GM23338 (cell line): Measurements from ENCODE around the gene TEX9. TPM values are rescaled to one million over a fixed set of nuclear protein-coding genes. Genes with fewer than 3 reads are reported as not detected.

Experiments
- ATAC-seq: fragments of 200-7000 bp; cut with Tn5 transposase; 3 replicates; pipeline ENCODE4 v1.9.1; 2020
- DNase-seq: peaks from one replicate; pipeline ENCODE4 v3.0.0-alpha.2; 2015; ENCODE audit warnings: low spot score
- H2AFZ ChIP-seq: fragments of 200-600 bp; sonication (generic); 2 replicates; pipeline ENCODE4 v1.8.0; 2016; ENCODE audit warnings: antibody characterized with exemption, mild to moderate bottlenecking, moderate library complexity
- H3F3A ChIP-seq: fragments of 200-600 bp; sonication (generic); replicated peaks from 2 replicates; pipeline ENCODE4 v1.8.0; 2017; ENCODE audit warnings: antibody characterized with exemption, mixed run types, low read depth
- H3K27ac ChIP-seq: fragments of 200-600 bp; sonication (generic); 2 replicates; pipeline ENCODE4 v1.6.1; 2016; ENCODE audit warnings: low read depth
- H3K27me3 ChIP-seq: fragments of 200-600 bp; sonication (generic); 2 replicates; pipeline ENCODE4 v1.8.0; 2016; ENCODE audit warnings: mild to moderate bottlenecking, mixed run types, moderate library complexity; ENCODE audit not compliant: insufficient read depth
- H3K36me3 ChIP-seq: fragments of 200-600 bp; sonication (generic); 2 replicates; pipeline ENCODE4 v1.8.0; 2016; ENCODE audit warnings: mild to moderate bottlenecking; ENCODE audit not compliant: insufficient read depth
- H3K4me1 ChIP-seq: fragments of 200-600 bp; sonication (generic); 2 replicates; pipeline ENCODE4 v1.8.0; 2016; ENCODE audit warnings: mild to moderate bottlenecking, moderate library complexity; ENCODE audit not compliant: insufficient read depth
- H3K4me2 ChIP-seq: fragments of 200-600 bp; sonication (generic); 2 replicates; pipeline ENCODE4 v1.7.1; 2017; ENCODE audit warnings: mixed run types
- H3K4me3 ChIP-seq: fragments of 200-600 bp; sonication (generic); 2 replicates; pipeline ENCODE4 v1.6.1; 2016; ENCODE audit warnings: mixed run types
- H3K79me2 ChIP-seq: fragments of 200-600 bp; sonication (generic); replicated peaks from 2 replicates; pipeline ENCODE4 v1.8.0; 2017; ENCODE audit warnings: mild to moderate bottlenecking; ENCODE audit not compliant: insufficient read depth
- H3K9me2 ChIP-seq: fragments of 200-600 bp; sonication (generic); 2 replicates; pipeline ENCODE4 v1.8.0; 2017; ENCODE audit not compliant: insufficient read depth
- H4K20me1 ChIP-seq: fragments of 200-600 bp; sonication (generic); replicated peaks from 2 replicates; pipeline ENCODE4 v1.8.0; 2017; ENCODE audit warnings: mild to moderate bottlenecking; ENCODE audit not compliant: insufficient read depth
- H3K27ac Mint-ChIP-seq: 2 replicates; pipeline ENCODE4 v1.8.0; 2020; ENCODE audit warnings: inconsistent platforms, mild to moderate bottlenecking, moderate library complexity, mixed read lengths
- H3K27me3 Mint-ChIP-seq: 3 replicates; pipeline ENCODE4 v1.8.0; 2022; ENCODE audit warnings: low read depth, mild to moderate bottlenecking, moderate library complexity, mixed read lengths, inconsistent platforms; ENCODE audit not compliant: insufficient read depth, poor library complexity
- H3K36me3 Mint-ChIP-seq: 3 replicates; pipeline ENCODE4 v1.8.0; 2021; ENCODE audit warnings: low read depth, mild to moderate bottlenecking, inconsistent platforms, moderate library complexity, mixed read lengths
- H3K4me1 Mint-ChIP-seq: 3 replicates; pipeline ENCODE4 v1.8.0; 2020; ENCODE audit warnings: mild to moderate bottlenecking, inconsistent platforms, mixed read lengths
- H3K4me3 Mint-ChIP-seq: 3 replicates; pipeline ENCODE4 v1.8.0; 2021; ENCODE audit warnings: moderate library complexity, mild to moderate bottlenecking, inconsistent platforms, mixed read lengths
- H3K9me3 Mint-ChIP-seq: 3 replicates; pipeline ENCODE4 v1.8.0; 2020; ENCODE audit warnings: moderate library complexity, mild to moderate bottlenecking, inconsistent platforms, mixed read lengths
- CREB1 ChIP-seq: fragments of 250-450 bp; sonication (Bioruptor Pico); IDR thresholded peaks from 2 replicates; pipeline ENCODE4 v1.5.0; 2020; ENCODE audit warnings: low read depth, mild to moderate bottlenecking, moderate library complexity
- ETS1 ChIP-seq: IDR thresholded peaks from 2 replicates; pipeline ENCODE4 v1.6.1; 2016; ENCODE audit warnings: antibody characterized with exemption
- EZH2 ChIP-seq: fragments of 200-600 bp; sonication (generic); IDR thresholded peaks from one replicate; pipeline ENCODE4 v1.8.0; 2017; ENCODE audit warnings: antibody characterized with exemption, mild to moderate bottlenecking, low read depth; ENCODE audit not compliant: unreplicated experiment
- EZH2phosphoT487 ChIP-seq: fragments of 200-600 bp; sonication (generic); IDR thresholded peaks from one replicate; pipeline ENCODE4 v1.8.1; 2018; ENCODE audit warnings: antibody characterized with exemption; ENCODE audit not compliant: unreplicated experiment
- JUNB ChIP-seq: IDR thresholded peaks from one replicate; pipeline ENCODE4 v1.6.1; 2016; ENCODE audit warnings: antibody characterized with exemption; ENCODE audit not compliant: unreplicated experiment
- NANOG ChIP-seq: IDR thresholded peaks from 2 replicates; pipeline ENCODE4 v1.6.1; 2016; ENCODE audit warnings: antibody characterized with exemption, borderline replicate concordance
- POLR2AphosphoS5 ChIP-seq: IDR thresholded peaks from 2 replicates; pipeline ENCODE4 v1.6.1; 2016; ENCODE audit warnings: antibody characterized with exemption, low read depth
- REST ChIP-seq: IDR thresholded peaks from one replicate; pipeline ENCODE4 v1.6.1; 2018; ENCODE audit warnings: antibody characterized with exemption; ENCODE audit not compliant: unreplicated experiment
- STAT1 ChIP-seq: IDR thresholded peaks from one replicate; pipeline ENCODE4 v1.6.1; 2016; ENCODE audit warnings: antibody characterized with exemption; ENCODE audit not compliant: unreplicated experiment
- ZNF114 ChIP-seq: fragments of 250-450 bp; sonication (Bioruptor Pico); IDR thresholded peaks from 2 replicates; pipeline ENCODE4 v1.5.0; 2020; ENCODE audit warnings: mild to moderate bottlenecking, moderate library complexity
- ZNF331 ChIP-seq: fragments of 250-450 bp; sonication (Bioruptor Pico); IDR thresholded peaks from 2 replicates; pipeline ENCODE4 v1.5.0; 2020; ENCODE audit warnings: low read depth, mild to moderate bottlenecking, moderate library complexity
- polyA plus RNA-seq: library from polyadenylated mRNA; unstranded; fragments of >200 nt; fragmentation: Nextera tagmentation; extraction: Ambion mirVana; gene quantifications from 2 replicates; pipeline ENCODE4 v1.2.1, GENCODE V29; 2016
- total RNA-seq: library from RNA; depleted of rRNA; stranded (reverse); fragments of >200 nt; shearing (Covaris generic); gene quantifications from 2 replicates; pipeline ENCODE4 v1.2.3, GENCODE V29; 2014
- TF ChIP-seq, protein P1 (sequence below): fragments of 250-450 bp; sonication (Bioruptor Pico); IDR thresholded peaks from 2 replicates; pipeline ENCODE4 v1.5.0; 2020; ENCODE audit warnings: mild to moderate bottlenecking, moderate library complexity
- TF ChIP-seq, protein P2 (sequence below), 2 experiments: fragments of 200-600 bp in 1 of 2; sonication (generic) in 1 of 2; conservative IDR thresholded peaks; 2 replicates each; pipeline versions ENCODE4 v1.5.1 to v1.6.1; 2016 to 2017; ENCODE audit warnings: antibody characterized with exemption in 2 of 2, low read depth in 2 of 2, mild to moderate bottlenecking in 2 of 2, moderate library complexity in 1 of 2

Gene TEX9
- total and polyA plus RNA-seq, 2 experiments from 2014 or later: 19.6 to 21.8 TPM

- Histone ChIP-seq H3K4me2 (no peak overlapping the region), H3K9me2 (no peaks in the 10 kb centered on the region), H3K27ac (no peak overlapping the region), H3K4me3 (no peak overlapping the region), H3K27me3 (peaks cover 9% of the 10 kb centered on the region; the same call in 1 of the 2 replicates), H2AFZ (no peak overlapping the region), H3K4me1 (no peaks in the 10 kb centered on the region), H3K79me2 (no peaks in the 10 kb centered on the region), H4K20me1 (no peaks in the 10 kb centered on the region), H3F3A (no peaks in the 10 kb centered on the region), H3K36me3 (no peaks in the 10 kb centered on the region)
- Mint-ChIP-seq H3K9me3 (no peaks in the 10 kb centered on the region), H3K27ac (no peak overlapping the region), H3K27me3 (peaks cover 4% of the 10 kb centered on the region), H3K4me1 (peaks cover 6% of the 10 kb centered on the region; the same call in 2 of the 3 replicates), H3K36me3 (no peaks in the 10 kb centered on the region), H3K4me3 (no peak overlapping the region)
- no peak for ATAC-seq
- no peak for DNase-seq
- TF ChIP-seq ETS1: no peak
- TF ChIP-seq, protein P1, sequence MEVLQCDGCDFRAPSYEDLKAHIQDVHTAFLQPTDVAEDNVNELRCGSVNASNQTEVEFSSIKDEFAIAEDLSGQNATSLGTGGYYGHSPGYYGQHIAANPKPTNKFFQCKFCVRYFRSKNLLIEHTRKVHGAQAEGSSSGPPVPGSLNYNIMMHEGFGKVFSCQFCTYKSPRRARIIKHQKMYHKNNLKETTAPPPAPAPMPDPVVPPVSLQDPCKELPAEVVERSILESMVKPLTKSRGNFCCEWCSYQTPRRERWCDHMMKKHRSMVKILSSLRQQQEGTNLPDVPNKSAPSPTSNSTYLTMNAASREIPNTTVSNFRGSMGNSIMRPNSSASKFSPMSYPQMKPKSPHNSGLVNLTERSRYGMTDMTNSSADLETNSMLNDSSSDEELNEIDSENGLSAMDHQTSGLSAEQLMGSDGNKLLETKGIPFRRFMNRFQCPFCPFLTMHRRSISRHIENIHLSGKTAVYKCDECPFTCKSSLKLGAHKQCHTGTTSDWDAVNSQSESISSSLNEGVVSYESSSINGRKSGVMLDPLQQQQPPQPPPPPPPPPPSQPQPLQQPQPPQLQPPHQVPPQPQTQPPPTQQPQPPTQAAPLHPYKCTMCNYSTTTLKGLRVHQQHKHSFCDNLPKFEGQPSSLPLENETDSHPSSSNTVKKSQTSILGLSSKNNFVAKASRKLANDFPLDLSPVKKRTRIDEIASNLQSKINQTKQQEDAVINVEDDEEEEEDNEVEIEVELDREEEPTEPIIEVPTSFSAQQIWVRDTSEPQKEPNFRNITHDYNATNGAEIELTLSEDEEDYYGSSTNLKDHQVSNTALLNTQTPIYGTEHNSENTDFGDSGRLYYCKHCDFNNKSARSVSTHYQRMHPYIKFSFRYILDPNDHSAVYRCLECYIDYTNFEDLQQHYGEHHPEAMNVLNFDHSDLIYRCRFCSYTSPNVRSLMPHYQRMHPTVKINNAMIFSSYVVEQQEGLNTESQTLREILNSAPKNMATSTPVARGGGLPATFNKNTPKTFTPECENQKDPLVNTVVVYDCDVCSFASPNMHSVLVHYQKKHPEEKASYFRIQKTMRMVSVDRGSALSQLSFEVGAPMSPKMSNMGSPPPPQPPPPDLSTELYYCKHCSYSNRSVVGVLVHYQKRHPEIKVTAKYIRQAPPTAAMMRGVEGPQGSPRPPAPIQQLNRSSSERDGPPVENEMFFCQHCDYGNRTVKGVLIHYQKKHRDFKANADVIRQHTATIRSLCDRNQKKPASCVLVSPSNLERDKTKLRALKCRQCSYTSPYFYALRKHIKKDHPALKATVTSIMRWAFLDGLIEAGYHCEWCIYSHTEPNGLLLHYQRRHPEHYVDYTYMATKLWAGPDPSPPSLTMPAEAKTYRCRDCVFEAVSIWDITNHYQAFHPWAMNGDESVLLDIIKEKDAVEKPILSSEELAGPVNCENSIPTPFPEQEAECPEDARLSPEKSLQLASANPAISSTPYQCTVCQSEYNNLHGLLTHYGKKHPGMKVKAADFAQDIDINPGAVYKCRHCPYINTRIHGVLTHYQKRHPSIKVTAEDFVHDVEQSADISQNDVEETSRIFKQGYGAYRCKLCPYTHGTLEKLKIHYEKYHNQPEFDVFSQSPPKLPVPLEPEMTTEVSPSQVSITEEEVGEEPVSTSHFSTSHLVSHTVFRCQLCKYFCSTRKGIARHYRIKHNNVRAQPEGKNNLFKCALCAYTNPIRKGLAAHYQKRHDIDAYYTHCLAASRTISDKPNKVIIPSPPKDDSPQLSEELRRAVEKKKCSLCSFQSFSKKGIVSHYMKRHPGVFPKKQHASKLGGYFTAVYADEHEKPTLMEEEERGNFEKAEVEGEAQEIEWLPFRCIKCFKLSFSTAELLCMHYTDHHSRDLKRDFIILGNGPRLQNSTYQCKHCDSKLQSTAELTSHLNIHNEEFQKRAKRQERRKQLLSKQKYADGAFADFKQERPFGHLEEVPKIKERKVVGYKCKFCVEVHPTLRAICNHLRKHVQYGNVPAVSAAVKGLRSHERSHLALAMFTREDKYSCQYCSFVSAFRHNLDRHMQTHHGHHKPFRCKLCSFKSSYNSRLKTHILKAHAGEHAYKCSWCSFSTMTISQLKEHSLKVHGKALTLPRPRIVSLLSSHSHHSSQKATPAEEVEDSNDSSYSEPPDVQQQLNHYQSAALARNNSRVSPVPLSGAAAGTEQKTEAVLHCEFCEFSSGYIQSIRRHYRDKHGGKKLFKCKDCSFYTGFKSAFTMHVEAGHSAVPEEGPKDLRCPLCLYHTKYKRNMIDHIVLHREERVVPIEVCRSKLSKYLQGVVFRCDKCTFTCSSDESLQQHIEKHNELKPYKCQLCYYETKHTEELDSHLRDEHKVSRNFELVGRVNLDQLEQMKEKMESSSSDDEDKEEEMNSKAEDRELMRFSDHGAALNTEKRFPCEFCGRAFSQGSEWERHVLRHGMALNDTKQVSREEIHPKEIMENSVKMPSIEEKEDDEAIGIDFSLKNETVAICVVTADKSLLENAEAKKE (CRISPR knock-in tag): no peak
- TF ChIP-seq CREB1: no peak
- no peak for TF ChIP-seq ZNF114 (CRISPR knock-in tag)
- TF ChIP-seq NANOG: no peak
- TF ChIP-seq JUNB: no peak
- no peak for TF ChIP-seq EZH2phosphoT487
- no peak for TF ChIP-seq REST
- TF ChIP-seq, protein P2, sequence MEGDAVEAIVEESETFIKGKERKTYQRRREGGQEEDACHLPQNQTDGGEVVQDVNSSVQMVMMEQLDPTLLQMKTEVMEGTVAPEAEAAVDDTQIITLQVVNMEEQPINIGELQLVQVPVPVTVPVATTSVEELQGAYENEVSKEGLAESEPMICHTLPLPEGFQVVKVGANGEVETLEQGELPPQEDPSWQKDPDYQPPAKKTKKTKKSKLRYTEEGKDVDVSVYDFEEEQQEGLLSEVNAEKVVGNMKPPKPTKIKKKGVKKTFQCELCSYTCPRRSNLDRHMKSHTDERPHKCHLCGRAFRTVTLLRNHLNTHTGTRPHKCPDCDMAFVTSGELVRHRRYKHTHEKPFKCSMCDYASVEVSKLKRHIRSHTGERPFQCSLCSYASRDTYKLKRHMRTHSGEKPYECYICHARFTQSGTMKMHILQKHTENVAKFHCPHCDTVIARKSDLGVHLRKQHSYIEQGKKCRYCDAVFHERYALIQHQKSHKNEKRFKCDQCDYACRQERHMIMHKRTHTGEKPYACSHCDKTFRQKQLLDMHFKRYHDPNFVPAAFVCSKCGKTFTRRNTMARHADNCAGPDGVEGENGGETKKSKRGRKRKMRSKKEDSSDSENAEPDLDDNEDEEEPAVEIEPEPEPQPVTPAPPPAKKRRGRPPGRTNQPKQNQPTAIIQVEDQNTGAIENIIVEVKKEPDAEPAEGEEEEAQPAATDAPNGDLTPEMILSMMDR (conservative IDR thresholded peaks at IDR 0.05; ENCODE audit: low read depth in 2 of 2): no peak
- TF ChIP-seq POLR2AphosphoS5: no peak
- TF ChIP-seq STAT1: no peak
- no peak for TF ChIP-seq EZH2
- TF ChIP-seq ZNF331 (CRISPR knock-in tag): no peak
Measured at GRCh38 chr15:56467616-56468015, 102.4 kb downstream of the TEX9 start.
